IPS-NIHi7 (cell line): ENCODE measurements around the gene VWA5B1.
A peak's percentile ranks its signal among the peaks of the same experiment; 100 is the strongest.

Experiments
- DNase-seq: peaks from one replicate; pipeline ENCODE4 v3.0.0; 2012; ENCODE audit warnings: mixed read lengths; ENCODE audit errors: extremely low spot score

VWA5B1 gene

GRCh38 chr1:20347699-20348098, 57.0 kb downstream of the VWA5B1 start:
- no peak for DNase-seq

GRCh38 chr1:20348326-20348915, 57.7 kb downstream of the VWA5B1 start:
- no peak for DNase-seq

GRCh38 chr1:20349561-20349960, 58.9 kb downstream of the VWA5B1 start:
- DNase-seq = no peak

GRCh38 chr1:20349971-20350370, 59.3 kb downstream of the VWA5B1 start:
- no peak for DNase-seq

GRCh38 chr1:20350421-20350820, 59.7 kb downstream of the VWA5B1 start:
- DNase-seq = no peak

- DNase-seq = no peak
Measured at GRCh38 chr1:20351911-20352701, 61.4 kb downstream of the VWA5B1 start.

- no peak for DNase-seq
Measured at GRCh38 chr1:20353836-20354235, 63.2 kb downstream of the VWA5B1 start.

GRCh38 chr1:20354610-20355009, 63.9 kb downstream of the VWA5B1 start:
- no peak for DNase-seq

- DNase-seq = no peak
Measured at GRCh38 chr1:20355101-20355827, 64.6 kb downstream of the VWA5B1 start.

GRCh38 chr1:20355828-20356735, 65.4 kb downstream of the VWA5B1 start:
- DNase-seq = no peak

GRCh38 chr1:20356850-20357459, 66.3 kb downstream of the VWA5B1 start:
- DNase-seq = no peak

GRCh38 chr1:20357796-20358195, 67.1 kb downstream of the VWA5B1 start:
- no peak for DNase-seq

- DNase-seq = no peak
Measured at GRCh38 chr1:20358761-20359263, 68.1 kb downstream of the VWA5B1 start.

GRCh38 chr1:20359451-20360330, 69.0 kb downstream of the VWA5B1 start:
- no peak for DNase-seq

GRCh38 chr1:20361401-20361800, 70.7 kb downstream of the VWA5B1 start:
- no peak for DNase-seq

GRCh38 chr1:20361805-20362381, 71.2 kb downstream of the VWA5B1 start:
- peak; percentile 91 for DNase-seq

GRCh38 chr1:20362856-20363255, 72.2 kb downstream of the VWA5B1 start:
- no peak for DNase-seq

- DNase-seq = no peak
Measured at GRCh38 chr1:20365421-20366055, 74.9 kb downstream of the VWA5B1 start.

GRCh38 chr1:20366056-20366462, 75.4 kb downstream of the VWA5B1 start:
- no peak for DNase-seq
